NT2/D1 (cell line): ENCODE data around the gene HJURP.

ENCODE experiments used
- SUZ12 ChIP-seq: IDR thresholded peaks from 2 replicates; pipeline ENCODE4 v1.6.1; 2011; ENCODE audit not compliant: insufficient read length, insufficient read depth; ENCODE audit errors: extremely low read depth
- YY1 ChIP-seq: IDR thresholded peaks from 2 replicates; pipeline ENCODE4 v1.6.1; 2011; ENCODE audit not compliant: insufficient read length, insufficient read depth
- ZNF274 ChIP-seq: IDR thresholded peaks from 2 replicates; pipeline ENCODE4 v1.6.1; 2011; ENCODE audit warnings: mild to moderate bottlenecking, low read depth, low read length

DNA sequence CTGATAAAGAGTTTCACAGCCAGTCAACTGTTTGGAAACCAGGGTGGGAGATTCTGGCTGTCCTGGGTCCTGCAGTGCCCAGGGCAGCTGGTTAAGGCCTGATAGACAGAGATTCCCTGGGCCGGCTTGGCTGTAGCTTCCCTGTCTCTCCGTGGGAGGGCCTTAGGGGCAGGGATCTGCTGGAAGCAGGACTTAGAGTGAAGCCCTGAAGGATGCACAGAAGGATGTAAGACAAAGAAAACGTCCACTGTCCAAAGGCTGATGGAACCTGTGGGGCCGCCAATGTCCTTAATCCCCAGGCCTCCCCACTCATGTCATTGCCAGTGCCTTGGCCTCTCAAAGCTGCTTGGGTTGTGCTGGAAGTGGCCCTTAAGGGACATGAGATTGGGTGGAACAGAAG is 43.2 kb downstream of the HJURP start:
- TF ChIP-seq SUZ12 (no peak), ZNF274 (no peak), YY1 (no peak)
